ENCODE results near the gene CWF19L2.
"Not testable (repeated sequence)": the region's sequence is repeated elsewhere in the genome, so short reads cannot be mapped to it uniquely, and the experiment has no call there.

CWF19L2 gene

GRCh38 chr11:107430525-107430924, 27.1 kb downstream of the CWF19L2 start:
- DNase-seq, result no peak

DNA sequence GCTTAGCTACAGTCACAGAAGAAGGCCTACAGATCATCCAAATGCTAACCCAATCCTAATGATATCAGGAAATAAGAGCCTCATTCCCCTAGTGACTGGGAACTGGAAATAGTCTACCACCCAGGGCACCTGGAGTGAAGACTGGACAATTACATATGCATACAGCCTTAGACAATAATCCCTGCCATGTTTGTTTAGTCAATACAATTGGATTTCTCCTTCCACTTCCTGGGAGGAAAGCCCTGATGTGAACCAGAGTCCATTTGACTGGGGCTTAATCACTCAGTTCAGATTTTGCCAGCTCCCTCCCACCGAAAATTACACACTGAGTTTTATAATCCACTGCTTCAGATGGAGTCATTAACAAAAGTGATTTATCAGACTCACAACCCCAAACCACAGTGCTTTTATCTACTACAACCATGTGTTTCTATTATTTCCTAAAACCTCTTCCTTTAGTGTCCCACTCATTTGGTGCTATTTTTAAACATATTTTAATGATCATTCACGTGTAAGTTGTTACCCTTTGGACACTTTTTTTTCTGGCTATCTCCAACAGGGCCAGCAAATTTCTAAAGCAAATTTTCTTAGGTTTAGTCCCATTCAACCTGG, 29.9 kb downstream of the CWF19L2 start:
- DNase-seq, result no peak

DNA sequence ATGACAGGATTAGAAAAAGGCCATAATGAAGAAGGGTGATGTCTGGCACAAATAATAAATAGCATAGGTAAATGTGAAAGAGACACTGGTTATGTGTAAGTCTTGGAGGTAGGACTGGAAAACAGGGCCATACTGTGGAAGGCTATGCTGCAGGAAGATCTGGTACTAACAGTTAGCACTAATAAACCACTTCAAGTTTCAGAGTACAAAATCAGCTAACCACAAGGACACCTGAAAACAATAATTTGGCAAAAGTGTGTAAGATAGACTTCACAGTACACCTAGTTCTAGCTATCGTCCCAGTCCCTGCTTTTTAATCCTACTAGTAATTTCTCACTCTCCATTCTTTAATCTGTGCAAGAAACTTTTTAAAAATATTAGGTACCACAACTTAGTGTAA, 44.3 kb downstream of the CWF19L2 start:
- DNase-seq, result no peak

DNA sequence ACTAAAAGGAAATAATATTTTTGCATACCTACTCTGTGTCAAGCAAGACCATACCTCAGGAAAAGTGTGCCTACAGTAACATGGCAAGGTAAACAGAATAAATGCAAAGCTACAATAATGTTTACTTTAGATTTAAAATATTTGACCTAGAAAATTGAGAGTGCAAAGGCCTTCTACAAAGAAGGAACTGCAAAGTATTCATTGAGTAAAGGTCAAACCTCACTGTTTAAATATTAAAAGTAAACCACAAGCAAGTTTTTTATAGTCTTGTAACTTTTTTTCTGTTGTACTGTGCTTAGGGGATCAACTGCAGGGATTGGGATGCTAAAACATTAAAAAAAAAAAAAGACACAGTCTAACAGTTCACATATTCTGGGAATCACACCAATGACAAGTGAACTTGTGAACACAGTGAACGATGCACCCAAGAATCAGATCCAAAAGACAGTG, 48.8 kb downstream of the CWF19L2 start:
- DNase-seq, result no peak

- DNase-seq, result no peak
Measured at GRCh38 chr11:107405260-107405659, 52.4 kb downstream of the CWF19L2 start.

GRCh38 chr11:107401131-107401530, 56.5 kb downstream of the CWF19L2 start:
- not testable (repeated sequence) for DNase-seq

- no peak for DNase-seq
Measured at GRCh38 chr11:107397357-107397756, 60.3 kb downstream of the CWF19L2 start.

- DNase-seq, result no peak
Measured at GRCh38 chr11:107392611-107393010, 65.0 kb downstream of the CWF19L2 start.

- DNase-seq, result not testable (repeated sequence)
Measured at GRCh38 chr11:107390701-107391100, 66.9 kb downstream of the CWF19L2 start.

GRCh38 chr11:107387666-107388065, 70.0 kb downstream of the CWF19L2 start:
- no peak for DNase-seq

DNA sequence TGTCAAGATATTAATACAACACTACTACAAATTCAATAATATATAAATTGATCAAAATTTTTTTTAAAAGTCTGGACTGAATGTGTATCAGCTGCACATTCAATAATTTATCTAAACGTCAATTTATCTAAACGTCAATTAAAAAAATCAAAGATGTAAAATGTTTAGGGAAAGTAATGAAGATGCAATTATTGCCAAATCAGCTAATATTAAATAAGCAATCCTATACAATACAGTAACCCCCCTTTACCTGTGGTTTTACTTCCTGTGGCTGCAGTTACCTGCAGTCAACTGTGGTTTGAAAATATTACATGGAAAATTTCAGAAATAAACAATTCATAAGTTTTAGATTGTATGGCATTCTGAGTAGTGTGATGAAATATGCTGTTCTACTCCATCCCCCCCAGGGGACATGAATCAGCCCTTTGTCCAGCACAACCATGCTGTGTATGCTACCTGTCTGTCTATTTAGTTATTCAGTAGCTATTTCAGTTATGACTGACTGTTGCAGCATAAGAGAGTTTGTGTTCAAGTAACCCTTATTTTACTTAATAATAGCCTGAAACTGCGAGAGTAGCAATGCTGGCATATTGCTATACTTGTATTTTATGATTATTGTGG, 72.2 kb downstream of the CWF19L2 start:
- DNase-seq, result no peak

- DNase-seq, result no peak
Measured at GRCh38 chr11:107384144-107384852, 73.3 kb downstream of the CWF19L2 start.

- no peak for DNase-seq
Measured at GRCh38 chr11:107372439-107372838, 85.2 kb downstream of the CWF19L2 start.

- no peak for DNase-seq
Measured at GRCh38 chr11:107370390-107370789, 87.2 kb downstream of the CWF19L2 start.

DNA sequence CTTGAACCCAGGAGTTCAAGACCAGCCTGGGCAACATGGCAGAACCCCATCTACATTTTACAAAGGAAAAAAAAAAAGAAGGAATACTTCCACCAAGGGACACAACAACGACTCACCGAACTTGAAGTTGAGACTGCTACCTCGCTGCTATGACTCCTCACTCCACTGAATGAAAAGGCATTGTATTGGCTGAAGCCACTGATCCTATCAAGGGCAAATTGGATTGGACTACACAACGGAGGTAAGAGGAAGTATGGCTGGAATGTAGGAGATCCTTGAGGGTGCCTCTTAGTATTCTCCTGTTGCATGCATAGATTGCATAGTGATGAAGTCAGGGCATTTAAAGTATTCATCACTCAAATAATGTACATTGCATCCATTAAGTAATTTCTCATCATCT, 97.9 kb downstream of the CWF19L2 start:
- DNase-seq, result no peak

GRCh38 chr11:107357877-107358276, 99.7 kb downstream of the CWF19L2 start:
- no peak for DNase-seq

- DNase-seq, result no peak
Measured at GRCh38 chr11:107354780-107355179, 102.8 kb downstream of the CWF19L2 start.

- DNase-seq, result no peak
Measured at GRCh38 chr11:107337917-107338316, 119.7 kb downstream of the CWF19L2 start.

GRCh38 chr11:107331728-107332127, 125.9 kb downstream of the CWF19L2 start:
- no peak for DNase-seq

DNA sequence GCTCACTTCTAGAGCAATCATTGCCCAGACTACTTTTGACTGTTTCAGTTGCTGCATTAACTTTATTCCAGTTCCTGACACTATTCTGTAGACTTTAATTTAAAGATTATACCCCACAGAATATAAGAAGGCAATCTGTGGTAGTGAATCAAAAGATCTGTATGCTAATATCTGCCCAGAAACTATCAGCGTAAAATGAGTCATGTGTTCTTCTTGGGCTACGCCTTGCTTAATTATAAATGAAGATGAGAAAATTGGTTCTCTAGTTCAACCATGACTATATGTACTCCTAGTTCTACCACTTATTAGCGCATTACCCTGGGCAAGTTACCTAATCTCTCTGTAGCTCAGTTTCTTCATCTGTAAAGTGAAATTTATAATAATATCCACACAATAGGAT, 128.5 kb downstream of the CWF19L2 start:
- no peak for DNase-seq

GRCh38 chr11:107316426-107316825, 141.2 kb downstream of the CWF19L2 start:
- DNase-seq, result no peak

GRCh38 chr11:107307991-107308390, 149.6 kb downstream of the CWF19L2 start:
- DNase-seq, result no peak

DNA sequence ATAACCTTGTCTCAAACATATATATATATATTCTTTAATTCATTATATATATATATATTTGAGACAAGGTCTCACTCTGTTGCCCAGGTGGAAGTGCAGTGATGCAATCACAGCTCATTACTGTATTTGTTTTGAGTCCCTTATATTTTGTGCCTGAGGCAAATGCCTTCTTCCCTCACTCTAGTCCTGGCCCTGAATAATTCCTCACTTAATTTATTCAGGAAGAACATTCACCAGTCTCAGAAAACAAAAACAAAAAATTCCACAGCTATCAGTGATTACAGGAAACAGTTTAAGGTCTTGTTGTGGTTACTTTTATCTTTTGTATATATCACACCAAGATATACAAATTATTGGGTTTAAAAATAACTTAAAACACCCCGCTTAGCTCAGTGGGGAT, 155.7 kb downstream of the CWF19L2 start:
- DNase-seq, result no peak

DNA sequence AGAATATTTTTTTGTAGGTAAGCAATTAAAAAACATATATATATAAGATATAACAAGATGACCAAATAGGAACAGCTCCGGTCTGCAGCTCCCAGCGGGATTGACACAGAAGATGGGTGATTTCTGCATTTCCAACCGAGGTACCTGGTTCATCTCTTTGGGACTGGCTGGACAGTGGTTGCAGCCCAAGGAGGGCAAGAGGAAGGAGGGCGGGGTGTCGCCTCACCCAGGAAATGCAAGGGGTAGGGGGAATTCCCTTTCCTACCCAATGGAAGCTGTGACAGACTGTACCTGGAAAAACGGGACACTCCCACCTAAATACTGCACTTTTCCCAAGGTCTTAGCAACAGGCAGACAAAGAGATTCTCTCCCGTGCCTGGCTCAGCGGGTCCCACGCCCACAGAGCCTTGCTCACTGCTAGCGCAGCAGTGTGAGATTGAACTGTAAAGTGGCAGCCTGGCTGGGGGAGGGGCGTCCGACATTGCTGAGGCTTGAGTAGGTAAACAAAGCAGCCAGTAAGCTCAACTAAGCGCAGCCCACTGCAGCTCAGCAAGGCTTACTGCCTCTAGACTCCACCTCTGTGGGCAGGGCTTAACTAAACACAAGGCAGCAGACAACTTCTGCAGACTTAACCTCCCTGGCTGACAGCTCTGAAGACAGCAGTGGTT, 163.8 kb downstream of the CWF19L2 start:
- no peak for DNase-seq
